ENCODE measurements around the gene IQCN.

IQCN gene

GRCh38 chr19:18310118-18310909 lies 36.1 kb upstream of the IQCN start:
- Histone ChIP-seq H3K9ac (ENCODE audit: low read length) (no peak overlapping the region), H3K4me1 (ENCODE audit: control insufficient read depth, insufficient read depth, low read length) (peaks cover 7% of the 10 kb centered on the region), H3K27me3 (ENCODE audit: control insufficient read depth, insufficient read depth, low read length) (no peaks in the 10 kb centered on the region), H3K36me3 (ENCODE audit: control insufficient read depth, insufficient read depth, low read length) (peaks cover 16% of the 10 kb centered on the region), H3K27ac (ENCODE audit: low read depth, low read length) (no peak overlapping the region), H3K4me3 (ENCODE audit: low read length) (no peak overlapping the region)

- Histone ChIP-seq H3K27me3 (ENCODE audit: control insufficient read depth, insufficient read depth, low read length) (no peaks in the 10 kb centered on the region), H3K9ac (ENCODE audit: low read length) (no peak overlapping the region), H3K27ac (ENCODE audit: low read depth, low read length) (no peak overlapping the region), H3K4me3 (ENCODE audit: low read length) (no peak overlapping the region), H3K36me3 (ENCODE audit: control insufficient read depth, insufficient read depth, low read length) (peaks cover 16% of the 10 kb centered on the region), H3K4me1 (ENCODE audit: control insufficient read depth, insufficient read depth, low read length) (peaks cover 14% of the 10 kb centered on the region)
These were observed 35.3 kb upstream of the IQCN start for GRCh38 chr19:18309525-18310064.

GRCh38 chr19:18308948-18309325 lies 34.7 kb upstream of the IQCN start:
- Histone ChIP-seq H3K36me3 (ENCODE audit: control insufficient read depth, insufficient read depth, low read length) (peaks cover 14% of the 10 kb centered on the region), H3K9ac (ENCODE audit: low read length) (no peak overlapping the region), H3K27me3 (ENCODE audit: control insufficient read depth, insufficient read depth, low read length) (no peaks in the 10 kb centered on the region), H3K27ac (ENCODE audit: low read depth, low read length) (no peak overlapping the region), H3K4me1 (ENCODE audit: control insufficient read depth, insufficient read depth, low read length) (peaks cover 19% of the 10 kb centered on the region), H3K4me3 (ENCODE audit: low read length) (no peak overlapping the region)

GRCh38 chr19:18308051-18308947 lies 34.0 kb upstream of the IQCN start:
- Histone ChIP-seq H3K4me3 (ENCODE audit: low read length) (no peak overlapping the region), H3K9ac (ENCODE audit: low read length) (no peak overlapping the region), H3K27me3 (ENCODE audit: control insufficient read depth, insufficient read depth, low read length) (no peaks in the 10 kb centered on the region), H3K36me3 (ENCODE audit: control insufficient read depth, insufficient read depth, low read length) (peaks cover 14% of the 10 kb centered on the region), H3K27ac (ENCODE audit: low read depth, low read length) (peak overlapping the region; percentile 48), H3K4me1 (ENCODE audit: control insufficient read depth, insufficient read depth, low read length) (peaks cover 20% of the 10 kb centered on the region)

GRCh38 chr19:18307271-18307681 lies 33.0 kb upstream of the IQCN start:
- no peak overlapping the region for H3K4me3 ChIP-seq (ENCODE audit: low read length)
- H3K9ac ChIP-seq (ENCODE audit: low read length), result no peak overlapping the region
- H3K36me3 ChIP-seq (ENCODE audit: control insufficient read depth, insufficient read depth, low read length), result peaks cover 9% of the 10 kb centered on the region
- H3K27me3 ChIP-seq (ENCODE audit: control insufficient read depth, insufficient read depth, low read length), result no peaks in the 10 kb centered on the region
- H3K4me1 ChIP-seq (ENCODE audit: control insufficient read depth, insufficient read depth, low read length), result peaks cover 20% of the 10 kb centered on the region
- peak overlapping the region; percentile 48 for H3K27ac ChIP-seq (ENCODE audit: low read depth, low read length)

- H3K27me3 ChIP-seq (ENCODE audit: control insufficient read depth, insufficient read depth, low read length), result no peaks in the 10 kb centered on the region
- peaks cover 20% of the 10 kb centered on the region for H3K4me1 ChIP-seq (ENCODE audit: control insufficient read depth, insufficient read depth, low read length)
- H3K27ac ChIP-seq (ENCODE audit: low read depth, low read length), result peak overlapping the region; percentile 48
- no peak overlapping the region for H3K4me3 ChIP-seq (ENCODE audit: low read length)
- peak overlapping the region; percentile 10 for H3K9ac ChIP-seq (ENCODE audit: low read length)
- H3K36me3 ChIP-seq (ENCODE audit: control insufficient read depth, insufficient read depth, low read length), result peaks cover 7% of the 10 kb centered on the region
These were observed 32.6 kb upstream of the IQCN start for GRCh38 chr19:18306888-18307260.

GRCh38 chr19:18306209-18306887 lies 32.1 kb upstream of the IQCN start:
- Histone ChIP-seq H3K4me1 (ENCODE audit: control insufficient read depth, insufficient read depth, low read length) (peaks cover 20% of the 10 kb centered on the region), H3K36me3 (ENCODE audit: control insufficient read depth, insufficient read depth, low read length) (peaks cover 2% of the 10 kb centered on the region), H3K27me3 (ENCODE audit: control insufficient read depth, insufficient read depth, low read length) (no peaks in the 10 kb centered on the region), H3K4me3 (ENCODE audit: low read length) (no peak overlapping the region), H3K27ac (ENCODE audit: low read depth, low read length) (peak overlapping the region; percentile 99), H3K9ac (ENCODE audit: low read length) (peak overlapping the region; percentile 10)

- peaks cover 25% of the 10 kb centered on the region for H3K4me1 ChIP-seq (ENCODE audit: control insufficient read depth, insufficient read depth, low read length)
- H3K27ac ChIP-seq (ENCODE audit: low read depth, low read length), result peak overlapping the region; percentile 99
- no peaks in the 10 kb centered on the region for H3K27me3 ChIP-seq (ENCODE audit: control insufficient read depth, insufficient read depth, low read length)
- H3K9ac ChIP-seq (ENCODE audit: low read length), result peak overlapping the region; percentile 50
- H3K36me3 ChIP-seq (ENCODE audit: control insufficient read depth, insufficient read depth, low read length), result no peaks in the 10 kb centered on the region
- peak overlapping the region; percentile 64 for H3K4me3 ChIP-seq (ENCODE audit: low read length)
These were observed 30.4 kb upstream of the IQCN start for GRCh38 chr19:18304458-18305310.

- H3K4me1 ChIP-seq (ENCODE audit: control insufficient read depth, insufficient read depth, low read length), result peaks cover 25% of the 10 kb centered on the region
- H3K9ac ChIP-seq (ENCODE audit: low read length), result peak overlapping the region; percentile 60
These were observed 29.9 kb upstream of the IQCN start for GRCh38 chr19:18304208-18304457.

GRCh38 chr19:18301718-18302111 lies 27.5 kb upstream of the IQCN start:
- Histone ChIP-seq H3K4me3 (ENCODE audit: low read length) (no peak overlapping the region), H3K9ac (ENCODE audit: low read length) (no peak overlapping the region), H3K27ac (ENCODE audit: low read depth, low read length) (peak overlapping the region; percentile 7), H3K36me3 (ENCODE audit: control insufficient read depth, insufficient read depth, low read length) (no peaks in the 10 kb centered on the region), H3K27me3 (ENCODE audit: control insufficient read depth, insufficient read depth, low read length) (no peaks in the 10 kb centered on the region), H3K4me1 (ENCODE audit: control insufficient read depth, insufficient read depth, low read length) (peaks cover 25% of the 10 kb centered on the region)

More at GRCh38 chr19:18304208-18304457, 29.9 kb upstream of the IQCN start:
- no peaks in the 10 kb centered on the region for H3K27me3 ChIP-seq (ENCODE audit: control insufficient read depth, insufficient read depth, low read length)
- H3K4me3 ChIP-seq (ENCODE audit: low read length), result peak overlapping the region; percentile 64
- H3K36me3 ChIP-seq (ENCODE audit: control insufficient read depth, insufficient read depth, low read length), result no peaks in the 10 kb centered on the region
- H3K27ac ChIP-seq (ENCODE audit: low read depth, low read length), result peak overlapping the region; percentile 99

GRCh38 chr19:18300930-18301717 lies 26.9 kb upstream of the IQCN start:
- Histone ChIP-seq H3K27ac (ENCODE audit: low read depth, low read length) (peak overlapping the region; percentile 7), H3K4me3 (ENCODE audit: low read length) (no peak overlapping the region), H3K27me3 (ENCODE audit: control insufficient read depth, insufficient read depth, low read length) (no peaks in the 10 kb centered on the region), H3K4me1 (ENCODE audit: control insufficient read depth, insufficient read depth, low read length) (peaks cover 21% of the 10 kb centered on the region), H3K36me3 (ENCODE audit: control insufficient read depth, insufficient read depth, low read length) (no peaks in the 10 kb centered on the region), H3K9ac (ENCODE audit: low read length) (no peak overlapping the region)
